SKM-1 treated with dmso at 0.1 percent for 144 hours (cell line): ENCODE data around the gene ALKBH6.

Source experiments
- DNase-seq: peaks from one replicate; lab custom pipeline; 2025; ENCODE audit not compliant: unreplicated experiment; lab: John Stamatoyannopoulos, UW

Gene ALKBH6

DNA sequence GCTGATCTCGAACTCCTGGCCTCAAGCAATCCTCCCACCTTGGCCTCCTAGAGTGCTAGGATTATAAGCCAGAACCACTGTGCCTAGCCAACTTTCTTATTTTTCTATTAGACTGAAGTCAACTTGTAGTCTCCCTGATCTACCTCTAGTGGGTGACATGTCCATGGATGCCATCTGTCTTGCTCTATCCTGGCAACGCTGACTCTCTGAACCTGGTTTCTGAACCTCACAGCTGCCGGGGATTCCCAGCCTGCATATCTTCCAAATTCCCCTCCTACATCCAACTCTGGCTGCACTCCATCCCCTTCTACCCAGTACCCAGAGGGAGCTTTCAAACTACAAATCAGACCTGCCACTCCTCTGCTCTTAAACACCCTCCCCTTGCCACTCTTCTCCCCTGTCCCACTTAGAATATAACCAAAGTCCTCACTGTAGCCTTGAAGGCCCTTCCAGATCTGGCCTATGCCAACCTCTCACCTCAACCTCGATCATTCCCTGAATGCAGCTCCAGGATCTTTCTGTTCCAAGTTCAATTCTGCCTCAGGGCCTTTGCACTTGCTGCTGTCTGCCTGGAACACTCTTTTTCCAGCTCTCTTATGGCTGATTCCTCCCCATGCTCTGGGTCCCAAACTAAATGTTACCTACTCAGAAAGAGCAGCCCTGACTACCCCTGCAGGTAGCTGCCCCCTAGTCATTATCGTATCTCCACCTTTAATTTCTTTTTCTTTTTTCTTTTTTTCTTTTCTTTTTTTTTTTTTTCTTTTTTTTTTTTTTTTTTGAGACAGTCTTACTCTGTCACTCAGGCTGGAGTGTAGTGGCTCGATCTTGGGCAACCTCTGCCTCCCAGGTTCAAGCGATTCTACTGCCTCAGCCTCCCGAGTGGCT, 16.5 kb upstream of the ALKBH6 start:
- DNase-seq: no peak

DNA sequence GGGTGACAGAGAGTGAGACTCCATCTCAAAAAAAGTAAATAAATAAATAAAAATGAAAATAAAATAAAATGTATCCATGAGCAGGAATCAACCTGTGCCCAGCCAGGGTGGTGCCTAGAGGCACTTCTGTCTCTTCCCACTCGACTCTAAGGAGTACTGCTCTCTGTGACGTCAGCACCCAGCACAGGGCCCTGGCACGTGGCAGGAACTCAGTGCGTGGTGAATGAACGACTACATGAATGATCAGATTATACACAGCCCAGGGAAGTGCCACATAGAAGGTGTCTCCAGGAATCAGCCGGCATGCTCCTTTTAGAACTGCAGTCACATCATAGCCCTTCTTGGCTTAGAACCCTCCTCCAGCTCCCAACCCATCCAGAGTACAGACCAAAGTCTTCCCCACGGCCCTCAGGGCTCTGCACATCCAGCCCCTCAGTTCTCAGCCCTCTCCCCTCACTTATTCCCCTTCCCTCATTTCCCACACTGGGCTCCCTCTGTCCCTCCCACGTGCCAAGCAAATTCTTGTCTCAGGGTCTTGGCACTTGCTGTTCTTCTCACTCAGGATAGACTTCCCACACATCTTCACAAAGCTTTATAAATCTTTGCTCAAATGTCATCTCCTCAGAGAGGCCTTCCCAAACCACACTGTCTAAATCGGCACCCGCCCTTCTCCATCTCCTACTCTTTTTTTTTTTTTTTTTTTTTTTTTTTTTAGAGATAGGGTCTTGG, 14.5 kb upstream of the ALKBH6 start:
- no peak for DNase-seq

DNA sequence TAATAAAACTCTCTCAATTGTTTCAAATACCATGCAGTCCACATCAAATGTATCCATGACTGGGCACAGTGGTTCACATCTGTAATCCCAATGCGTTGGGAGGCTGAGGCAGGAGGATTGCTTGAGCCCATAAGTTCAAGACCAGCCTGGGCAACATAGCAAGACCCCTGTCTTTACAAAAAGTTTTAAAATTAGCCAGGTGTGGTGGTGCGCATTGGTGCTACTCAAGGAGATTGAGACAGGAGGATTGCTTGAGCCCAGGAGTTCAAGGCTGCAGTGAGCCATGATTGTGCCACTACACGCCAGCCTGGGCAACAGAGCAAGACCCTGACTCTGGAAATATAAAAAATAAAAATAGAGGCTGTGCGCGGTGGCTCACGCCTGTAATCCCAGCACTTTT, 13.7 kb upstream of the ALKBH6 start:
- DNase-seq: no peak

DNA sequence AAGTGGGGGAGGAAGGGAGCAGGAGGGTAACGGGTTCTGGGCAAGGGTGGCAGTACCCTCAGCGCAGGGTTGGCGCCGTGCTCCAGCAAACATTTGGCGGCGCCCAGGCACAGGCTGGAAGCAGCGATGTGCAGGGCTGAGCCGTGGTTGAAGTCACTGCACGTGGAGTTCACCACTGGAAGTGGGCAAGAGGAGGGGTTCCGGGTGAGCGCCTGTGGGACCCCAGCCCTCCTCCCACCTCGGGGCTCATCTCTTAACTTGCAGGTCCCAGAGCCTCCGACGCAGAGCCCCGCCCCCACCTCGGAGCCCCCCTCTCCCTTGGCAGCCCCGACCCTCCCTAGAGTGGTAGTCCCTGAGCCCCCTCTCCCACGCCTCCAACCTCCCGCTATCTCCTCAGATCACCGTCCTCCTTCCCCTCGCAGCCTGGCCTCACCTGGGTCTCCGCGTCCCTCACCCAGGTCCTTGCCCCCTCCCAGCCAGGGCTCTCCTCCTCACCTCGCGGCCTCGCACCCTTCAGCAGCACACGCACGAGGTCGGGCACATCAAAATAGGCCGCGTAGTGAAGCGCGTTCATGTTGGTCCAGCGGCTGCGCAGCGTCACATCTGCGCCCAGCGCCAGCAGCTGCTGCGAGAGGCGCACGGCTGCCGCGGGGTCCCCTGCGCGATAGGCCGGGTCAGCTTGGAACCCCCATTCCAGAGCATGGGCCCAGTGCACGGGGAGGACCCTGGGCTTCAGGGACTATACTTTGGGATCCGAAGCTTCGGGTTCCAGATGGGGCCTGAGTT, 12.3 kb upstream of the ALKBH6 start:
- DNase-seq: no peak

DNA sequence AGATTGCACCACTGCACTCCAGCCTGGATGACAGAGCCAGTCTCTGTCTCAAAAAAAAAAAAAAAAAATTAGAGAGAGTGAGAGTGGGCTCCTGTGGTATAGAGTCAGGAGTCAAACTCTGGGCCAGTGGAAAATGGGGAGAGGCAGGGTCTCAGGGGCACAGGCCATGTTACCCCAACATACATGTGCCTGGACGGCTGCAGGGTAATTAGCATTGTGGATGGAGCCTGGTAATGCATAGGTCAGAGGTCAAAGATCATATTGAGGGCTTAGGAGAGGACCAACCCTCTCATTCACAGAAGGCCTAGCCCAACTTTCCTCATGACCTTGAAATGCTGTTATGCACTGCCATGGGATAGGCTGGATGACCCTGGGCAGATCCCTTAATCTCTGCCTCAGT, 11.5 kb upstream of the ALKBH6 start:
- DNase-seq: no peak

DNA sequence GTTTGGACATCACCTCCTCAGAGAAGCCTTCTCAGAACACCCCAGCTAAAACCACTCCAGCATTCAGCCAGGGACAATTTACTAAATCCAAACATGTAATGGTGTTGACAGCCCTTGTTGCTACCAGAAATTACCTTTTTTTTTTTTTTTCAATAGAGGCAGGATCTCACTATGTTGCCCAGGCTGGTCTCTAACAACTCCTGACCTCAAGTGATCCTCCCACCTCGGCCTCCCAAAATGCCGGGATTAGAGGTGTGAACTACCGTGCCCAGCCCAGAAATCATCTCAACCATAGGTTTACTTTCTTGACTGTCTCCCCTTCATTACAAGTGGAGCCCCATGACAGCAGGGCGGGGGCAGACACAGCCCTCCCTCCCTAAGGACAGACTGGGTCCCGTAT, 9.4 kb upstream of the ALKBH6 start:
- DNase-seq: no peak

DNA sequence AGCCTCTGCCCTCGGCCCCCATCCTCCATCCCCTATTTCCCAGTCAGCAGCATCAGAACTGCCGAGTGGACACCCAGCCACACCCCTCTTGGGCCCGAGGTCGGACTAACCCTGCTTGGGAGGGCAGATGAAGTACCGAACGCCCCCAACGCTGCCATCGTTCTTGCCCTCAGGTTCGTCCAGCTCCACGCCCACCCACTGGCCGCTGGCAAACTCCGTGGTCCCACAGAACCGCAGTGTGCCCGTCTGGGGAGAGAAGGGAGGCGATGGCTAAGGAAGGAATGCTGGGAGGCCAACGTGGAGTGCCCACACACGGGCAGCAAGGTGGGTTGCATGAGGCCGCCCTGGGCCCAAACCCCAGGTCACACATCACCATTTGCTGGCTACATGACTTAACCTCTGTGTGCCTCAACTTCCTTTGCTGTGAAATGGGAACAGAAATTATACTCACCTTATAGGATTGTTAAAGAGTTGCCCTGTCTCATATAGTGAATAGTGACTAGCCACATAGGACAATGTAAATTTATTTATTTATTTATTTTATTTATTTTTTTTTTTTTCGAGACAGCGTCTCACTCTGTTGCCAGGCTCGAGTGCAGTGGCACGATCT, 5.2 kb upstream of the ALKBH6 start:
- DNase-seq: no peak

DNA sequence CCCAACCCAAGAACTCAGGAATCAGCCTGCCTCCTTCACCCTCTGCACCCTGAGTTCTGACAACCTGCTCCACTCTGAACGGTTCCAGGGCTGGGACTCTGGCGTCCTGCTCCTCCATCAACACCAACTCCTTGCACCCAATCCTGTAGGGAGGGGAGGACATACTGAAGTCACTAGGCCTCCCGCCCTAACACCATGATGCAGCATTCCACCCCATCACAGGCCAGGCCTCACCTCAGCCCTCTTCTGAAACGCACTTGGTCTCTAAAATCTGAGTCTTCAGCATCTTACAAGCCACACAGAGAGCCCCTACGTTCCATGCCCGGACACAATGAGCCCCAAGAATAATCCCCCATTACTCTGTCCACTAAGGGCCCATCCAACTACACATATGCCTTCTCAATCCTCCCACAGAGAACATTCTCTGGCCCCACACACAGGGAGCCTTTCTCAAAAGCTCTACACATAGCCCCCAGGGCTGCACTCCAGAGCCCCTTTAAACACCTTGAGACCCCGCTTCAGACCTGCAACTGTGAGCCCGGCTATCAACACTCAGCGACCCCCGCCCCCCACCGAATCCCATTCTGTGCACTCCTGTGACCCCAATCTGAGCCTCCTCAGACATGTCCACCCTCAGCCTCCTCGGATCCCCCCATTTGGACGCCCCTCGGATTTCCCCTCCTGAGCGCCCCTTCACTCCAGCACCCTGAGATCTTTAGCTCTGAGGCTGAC, 567 bp downstream of the ALKBH6 start:
- no peak for DNase-seq

DNA sequence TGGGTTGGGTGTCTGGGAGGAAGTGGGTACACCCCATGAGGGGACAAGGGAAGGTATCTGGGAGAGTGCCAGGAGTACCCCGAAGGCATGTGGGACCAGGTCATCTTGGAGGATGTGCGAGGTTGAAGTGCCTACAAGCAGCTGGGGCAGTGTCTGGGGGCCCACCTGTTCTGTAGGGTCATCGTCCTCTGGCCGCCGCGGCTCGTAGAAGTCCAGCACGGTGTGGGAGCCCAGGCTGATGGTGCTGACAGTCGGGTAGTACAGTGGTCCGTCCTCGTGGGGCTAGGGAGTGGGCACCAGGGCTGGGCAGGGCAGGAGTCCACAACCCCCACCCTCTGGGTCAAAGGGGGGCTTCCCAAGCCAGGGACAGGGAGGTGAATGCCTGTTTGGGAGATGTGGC, 3.6 kb downstream of the ALKBH6 start:
- DNase-seq: no peak

DNA sequence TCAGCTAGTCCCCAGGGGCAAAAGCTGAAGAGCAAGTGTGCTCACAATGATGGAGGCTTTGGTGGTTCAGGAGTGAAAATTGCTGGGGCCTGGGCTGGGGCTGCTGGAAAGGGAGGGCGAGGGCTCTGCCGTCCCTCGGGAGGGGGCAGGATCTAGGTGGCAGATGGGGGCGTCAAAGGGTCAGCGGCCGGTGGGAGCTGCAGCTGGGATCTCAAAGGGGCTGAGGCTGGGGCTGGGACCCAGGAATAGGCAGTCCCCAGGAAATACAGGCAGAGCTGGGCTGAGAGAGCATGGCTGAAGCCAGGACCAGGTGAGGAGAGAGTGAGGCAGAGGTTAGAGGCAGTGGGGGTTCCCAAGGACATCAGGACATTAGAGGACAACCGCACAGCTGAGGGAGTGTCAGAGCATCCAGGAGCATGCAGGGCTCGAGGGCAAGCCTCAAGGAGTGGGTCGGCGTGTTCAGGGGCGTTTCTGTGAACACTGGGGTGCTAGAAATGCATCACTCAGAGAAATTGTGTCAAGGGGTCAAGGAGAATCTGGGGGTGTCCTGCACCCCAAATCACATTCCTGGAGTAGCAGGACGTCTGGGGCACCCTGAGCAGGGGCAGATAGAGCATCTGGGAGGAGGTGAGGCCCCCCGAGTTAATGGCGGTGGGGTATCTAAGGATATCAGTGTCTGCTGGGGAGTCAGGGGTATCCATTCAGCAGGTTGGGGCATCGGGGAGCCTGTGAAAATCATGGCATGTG, 4.2 kb downstream of the ALKBH6 start:
- no peak for DNase-seq

DNA sequence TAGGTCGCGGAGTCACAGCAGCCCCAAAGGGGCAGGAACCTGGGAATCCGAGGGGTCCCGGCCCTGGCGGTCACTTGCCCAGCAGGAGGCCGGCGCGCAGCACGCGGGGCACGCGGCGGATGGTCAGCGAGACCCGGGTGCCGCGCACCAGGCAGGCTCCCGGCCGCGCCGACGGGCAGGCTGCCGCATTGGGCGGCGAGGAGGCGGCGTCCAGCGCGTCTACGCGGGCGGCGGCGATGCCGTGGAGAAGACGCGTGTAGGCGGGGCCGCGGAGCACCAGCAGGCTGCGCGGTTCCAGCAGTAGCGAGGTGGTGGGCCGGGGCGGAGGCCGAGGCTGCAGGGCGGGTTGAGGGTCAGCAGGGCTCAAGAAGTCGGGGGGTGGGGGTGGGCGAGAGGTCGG, 4.8 kb downstream of the ALKBH6 start:
- DNase-seq: no peak

DNA sequence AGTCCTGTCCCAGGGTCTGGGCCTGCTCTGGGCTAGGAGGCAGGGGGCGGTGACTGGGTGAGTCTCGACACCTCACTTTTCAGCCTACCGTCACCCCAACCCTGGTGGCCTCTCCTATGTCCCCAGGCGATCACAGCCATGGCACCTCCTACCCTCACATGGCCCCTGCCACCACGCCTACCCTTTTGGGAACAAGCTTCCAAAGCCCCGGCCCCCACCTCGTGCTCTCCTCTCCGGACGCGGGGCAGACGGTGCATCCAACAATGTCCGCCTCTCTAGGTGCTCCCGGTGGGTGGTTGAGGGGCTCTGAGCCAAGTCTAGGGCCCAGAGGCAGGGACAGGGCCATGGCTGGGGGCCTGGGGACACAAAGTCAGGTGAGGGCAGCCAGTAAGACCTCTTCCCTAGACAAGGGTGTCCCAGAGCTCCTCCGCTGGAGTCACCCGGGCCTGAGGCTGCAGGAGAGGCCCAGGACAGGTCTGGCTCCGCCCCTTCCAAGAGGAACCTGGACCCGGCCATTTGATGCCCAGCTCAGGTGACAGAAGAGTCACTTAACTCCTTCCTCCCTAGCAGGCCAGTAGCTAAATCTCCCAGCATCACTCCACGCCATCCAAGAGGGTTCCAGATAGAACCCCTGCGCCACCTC, 5.6 kb downstream of the ALKBH6 start, which contains the start of gene SYNE4:
Gene SYNE4 (minus strand): TSS at position 478 of the 643 bp plus-strand sequence. CDS start 132 bp downstream, at position 346.
- DNase-seq: no peak

DNA sequence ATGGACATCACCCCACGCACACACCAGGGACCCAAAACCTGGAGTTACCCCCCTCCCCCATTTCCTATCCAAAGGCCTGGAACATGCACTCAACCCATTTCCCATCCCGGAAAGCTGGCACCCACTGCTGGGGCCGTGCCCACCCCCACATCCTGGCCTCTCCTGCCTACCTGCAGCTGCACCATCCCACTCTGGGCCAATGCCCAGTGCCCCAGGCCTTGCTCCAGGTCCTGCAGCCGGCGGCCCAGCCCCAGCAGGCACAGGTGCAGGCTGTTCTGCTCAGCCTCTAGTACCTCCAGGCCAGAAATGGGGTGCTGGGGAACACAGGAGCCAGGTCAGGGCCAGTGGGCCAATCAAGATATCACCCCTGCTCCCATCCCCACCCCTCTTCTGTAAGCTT, 7.1 kb downstream of the ALKBH6 start:
- DNase-seq: no peak

DNA sequence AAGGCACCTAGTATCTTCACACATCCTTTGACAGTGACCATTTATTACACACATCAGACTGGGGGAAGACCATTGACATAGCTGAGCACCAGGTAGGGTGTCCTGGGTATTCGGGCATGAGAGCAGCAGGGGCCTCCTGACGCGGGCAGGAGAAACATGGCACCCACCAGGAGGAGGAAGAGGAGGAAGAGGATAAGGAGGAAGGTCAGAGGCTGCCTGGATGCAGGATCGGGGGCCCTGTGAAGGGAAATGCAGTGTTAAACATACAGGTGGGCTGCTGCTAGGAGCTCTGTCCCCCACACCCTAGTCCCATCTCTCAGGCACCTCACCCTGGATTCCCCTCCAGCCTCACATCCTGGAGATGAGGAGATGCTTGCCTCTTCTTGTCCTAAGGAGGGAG, 10.7 kb downstream of the ALKBH6 start:
- DNase-seq: no peak

DNA sequence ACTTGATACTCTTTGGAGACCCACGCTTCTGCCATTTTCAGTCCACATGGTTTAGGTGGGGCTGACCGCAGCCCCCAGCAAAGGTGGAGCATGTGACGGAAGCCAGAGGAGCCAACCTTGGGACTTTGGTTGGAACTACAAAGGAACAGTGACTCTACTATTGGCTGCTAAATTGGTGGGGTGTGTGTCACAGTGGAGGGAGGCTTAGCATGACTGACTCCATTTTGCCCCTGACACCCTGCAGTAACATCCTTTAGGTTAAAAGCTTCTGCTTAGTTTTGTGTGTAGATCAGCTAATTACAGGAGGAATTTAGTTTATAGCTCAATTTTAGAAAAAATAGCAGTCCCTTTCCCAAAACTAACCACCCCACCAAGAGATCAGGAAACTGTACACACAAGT, 12.4 kb downstream of the ALKBH6 start:
- no peak for DNase-seq

DNA sequence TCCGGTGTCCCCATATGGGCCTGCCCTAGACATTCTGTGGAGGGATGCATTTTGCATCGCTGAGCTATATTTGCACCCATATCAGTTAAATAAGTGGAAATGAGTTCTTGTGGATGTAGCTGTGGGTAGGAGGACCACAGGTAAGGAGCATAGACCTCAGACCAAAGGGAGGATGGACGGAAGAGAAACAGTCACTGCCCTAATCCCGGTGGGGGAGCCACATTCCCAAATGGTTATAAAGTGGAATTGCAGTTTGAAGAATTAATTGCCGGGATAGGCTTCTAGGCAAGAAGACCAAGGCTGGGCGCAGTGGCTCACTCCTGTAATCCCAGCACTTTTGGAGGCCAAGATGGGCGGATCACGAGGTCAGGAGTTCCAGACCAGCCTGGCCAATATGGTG, 17.2 kb downstream of the ALKBH6 start:
- DNase-seq: no peak

DNA sequence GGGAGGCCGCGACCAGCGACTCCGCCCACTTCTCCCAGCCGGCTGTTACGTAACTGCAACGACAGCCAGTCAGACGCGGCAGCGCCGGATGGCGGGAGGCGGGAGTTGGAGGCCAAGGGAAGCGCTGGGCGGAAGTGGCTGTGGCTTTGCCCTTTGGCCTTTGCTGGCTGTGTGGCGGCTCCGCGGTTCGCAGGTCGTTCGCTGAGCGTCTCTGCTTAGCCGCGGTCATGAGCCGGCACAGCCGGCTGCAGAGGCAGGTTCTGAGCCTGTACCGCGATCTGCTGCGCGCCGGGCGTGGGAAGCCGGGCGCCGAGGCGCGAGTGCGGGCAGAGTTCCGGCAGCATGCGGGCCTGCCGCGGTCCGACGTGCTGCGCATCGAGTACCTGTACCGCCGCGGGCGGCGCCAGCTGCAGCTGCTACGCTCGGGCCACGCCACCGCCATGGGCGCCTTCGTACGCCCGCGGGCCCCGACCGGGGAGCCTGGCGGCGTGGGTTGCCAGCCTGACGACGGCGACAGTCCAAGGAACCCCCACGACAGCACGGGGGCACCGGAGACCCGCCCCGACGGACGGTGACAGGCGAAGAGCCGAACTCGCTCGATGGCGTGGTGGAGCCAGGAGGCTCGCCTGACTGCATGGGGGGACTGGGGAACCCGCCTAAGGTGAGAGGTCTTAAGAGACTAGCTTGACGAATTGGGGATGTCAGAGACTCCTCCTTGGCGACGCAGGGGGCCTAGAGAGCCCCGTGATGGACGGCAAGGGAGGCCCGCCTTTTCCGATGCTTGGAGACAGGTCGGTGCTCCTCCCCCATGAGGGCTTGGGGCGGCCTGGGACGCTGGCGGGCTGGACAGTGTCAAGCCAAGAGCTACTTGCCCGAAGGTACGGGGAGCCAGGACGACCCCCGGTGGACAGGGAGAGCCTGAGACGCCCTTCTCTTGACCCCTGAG, 18.7 kb downstream of the ALKBH6 start, which contains the start of gene SDHAF1:
Gene SDHAF1 (plus strand): TSS at position 141 of the 946 bp plus-strand sequence. CDS start 87 bp downstream, at position 228.
- peak; percentile 95 for DNase-seq
